ENCODE results near the gene EFTUD2.

GRCh38 chr17:44879376-44879775, 19.9 kb downstream of the EFTUD2 start:
- TF ChIP-seq POLR2AphosphoS5 (IDR thresholded peaks at IDR 0.05), result no peak
- TF ChIP-seq, protein P1, sequence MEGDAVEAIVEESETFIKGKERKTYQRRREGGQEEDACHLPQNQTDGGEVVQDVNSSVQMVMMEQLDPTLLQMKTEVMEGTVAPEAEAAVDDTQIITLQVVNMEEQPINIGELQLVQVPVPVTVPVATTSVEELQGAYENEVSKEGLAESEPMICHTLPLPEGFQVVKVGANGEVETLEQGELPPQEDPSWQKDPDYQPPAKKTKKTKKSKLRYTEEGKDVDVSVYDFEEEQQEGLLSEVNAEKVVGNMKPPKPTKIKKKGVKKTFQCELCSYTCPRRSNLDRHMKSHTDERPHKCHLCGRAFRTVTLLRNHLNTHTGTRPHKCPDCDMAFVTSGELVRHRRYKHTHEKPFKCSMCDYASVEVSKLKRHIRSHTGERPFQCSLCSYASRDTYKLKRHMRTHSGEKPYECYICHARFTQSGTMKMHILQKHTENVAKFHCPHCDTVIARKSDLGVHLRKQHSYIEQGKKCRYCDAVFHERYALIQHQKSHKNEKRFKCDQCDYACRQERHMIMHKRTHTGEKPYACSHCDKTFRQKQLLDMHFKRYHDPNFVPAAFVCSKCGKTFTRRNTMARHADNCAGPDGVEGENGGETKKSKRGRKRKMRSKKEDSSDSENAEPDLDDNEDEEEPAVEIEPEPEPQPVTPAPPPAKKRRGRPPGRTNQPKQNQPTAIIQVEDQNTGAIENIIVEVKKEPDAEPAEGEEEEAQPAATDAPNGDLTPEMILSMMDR (IDR thresholded peaks at IDR 0.05), result no peak
